H9 (cell line): ENCODE results near the gene NUDT14. TPM values are rescaled to one million over a fixed set of nuclear protein-coding genes. Genes with fewer than 3 reads are reported as not detected.

Experiments used
- DNase-seq: peaks from one replicate; pipeline ENCODE4 v3.0.0-alpha.2; 2017
- H2AFZ ChIP-seq: one replicate; pipeline ENCODE4 v1.6.1; 2013; ENCODE audit warnings: mild to moderate bottlenecking, low read length, control low read depth, moderate library complexity
- H2AK5ac ChIP-seq: 2 replicates; pipeline ENCODE4 v1.6.1; 2013; ENCODE audit warnings: low read length, control low read depth, mixed read lengths; ENCODE audit not compliant: insufficient read length
- H2BK120ac ChIP-seq: one replicate; pipeline ENCODE4 v1.6.1; 2013; ENCODE audit warnings: low read depth, mild to moderate bottlenecking, low read length, control low read depth, inconsistent platforms; ENCODE audit not compliant: poor library complexity, severe bottlenecking
- H2BK12ac ChIP-seq: 2 replicates; pipeline ENCODE4 v1.6.1; 2013; ENCODE audit warnings: low read length, control low read depth, mixed read lengths, low read depth; ENCODE audit not compliant: insufficient read length
- H2BK15ac ChIP-seq: 2 replicates; pipeline ENCODE4 v1.6.1; 2013; ENCODE audit warnings: low read depth, low read length, control low read depth
- H2BK20ac ChIP-seq: one replicate; pipeline ENCODE4 v1.6.1; 2013; ENCODE audit warnings: low read depth, mild to moderate bottlenecking, low read length, control low read depth, inconsistent platforms; ENCODE audit not compliant: poor library complexity, severe bottlenecking
- H2BK5ac ChIP-seq: 2 replicates; pipeline ENCODE4 v1.6.1; 2013; ENCODE audit warnings: low read length, control low read depth, mixed read lengths; ENCODE audit not compliant: insufficient read length
- H3K14ac ChIP-seq: 2 replicates; pipeline ENCODE4 v1.6.1; 2013; ENCODE audit warnings: low read length, control low read depth; ENCODE audit not compliant: insufficient read depth
- H3K18ac ChIP-seq: 2 replicates; pipeline ENCODE4 v1.6.1; 2013; ENCODE audit warnings: low read depth, mild to moderate bottlenecking, mixed read lengths, low read length, control low read depth; ENCODE audit not compliant: insufficient read length
- H3K23ac ChIP-seq: 2 replicates; pipeline ENCODE4 v1.6.1; 2013; ENCODE audit warnings: low read length, control low read depth, mixed read lengths, low read depth; ENCODE audit not compliant: insufficient read length
- H3K23me2 ChIP-seq: 2 replicates; pipeline ENCODE4 v1.6.1; 2013; ENCODE audit warnings: low read depth, mild to moderate bottlenecking, mixed read lengths, low read length, control low read depth; ENCODE audit not compliant: insufficient read length, poor library complexity, severe bottlenecking
- H3K27ac ChIP-seq: 2 replicates; pipeline ENCODE4 v1.5.1; 2013; ENCODE audit warnings: low read length, control low read depth, mixed read lengths, low read depth; ENCODE audit not compliant: insufficient read length
- H3K27me3 ChIP-seq: 2 replicates; pipeline ENCODE4 v1.6.1; 2013; ENCODE audit warnings: low read length, control low read depth, inconsistent platforms; ENCODE audit not compliant: insufficient read depth
- H3K4ac ChIP-seq: 2 replicates; pipeline ENCODE4 v1.6.1; 2013; ENCODE audit warnings: low read depth, mild to moderate bottlenecking, control low read depth, inconsistent platforms, low read length, moderate library complexity
- H3K4me1 ChIP-seq: 2 replicates; pipeline ENCODE4 v1.6.1; 2013; ENCODE audit warnings: low read length, control low read depth, inconsistent platforms; ENCODE audit not compliant: insufficient read depth
- H3K4me2 ChIP-seq: 2 replicates; pipeline ENCODE4 v1.6.1; 2013; ENCODE audit warnings: low read length, control low read depth, mixed read lengths; ENCODE audit not compliant: insufficient read length, insufficient read depth
- H3K56ac ChIP-seq: 2 replicates; pipeline ENCODE4 v1.6.1; 2013; ENCODE audit warnings: low read depth, mild to moderate bottlenecking, mixed read lengths, low read length, control low read depth; ENCODE audit not compliant: insufficient read length
- H3K79me1 ChIP-seq: 2 replicates; pipeline ENCODE4 v1.6.1; 2013; ENCODE audit warnings: low read depth, mild to moderate bottlenecking, moderate library complexity, low read length, control low read depth, inconsistent platforms; ENCODE audit not compliant: insufficient read depth, poor library complexity, severe bottlenecking
- H3K79me2 ChIP-seq: 2 replicates; pipeline ENCODE4 v1.6.1; 2013; ENCODE audit warnings: low read length, control low read depth, inconsistent platforms; ENCODE audit not compliant: insufficient read depth
- H3K9ac ChIP-seq: 2 replicates; pipeline ENCODE4 v1.6.1; 2013; ENCODE audit warnings: low read length, control low read depth, mixed read lengths; ENCODE audit not compliant: insufficient read length; ENCODE audit errors: extremely low read depth
- H3K9me3 ChIP-seq: one replicate; pipeline ENCODE4 v1.6.1; 2013; ENCODE audit warnings: low read depth, low read length, inconsistent platforms; ENCODE audit not compliant: control insufficient read depth
- H3T11ph ChIP-seq: one replicate; pipeline ENCODE4 v1.6.1; 2013; ENCODE audit warnings: mild to moderate bottlenecking, low read length, control low read depth, inconsistent platforms
- H4K20me1 ChIP-seq: one replicate; pipeline ENCODE4 v1.6.1; 2013; ENCODE audit not compliant: control insufficient read depth, insufficient read length, insufficient read depth
- H4K5ac ChIP-seq: 2 replicates; pipeline ENCODE4 v1.6.1; 2013; ENCODE audit warnings: low read depth, mild to moderate bottlenecking, mixed read lengths, low read length, control low read depth; ENCODE audit not compliant: insufficient read length
- H4K8ac ChIP-seq: replicated peaks from 2 replicates; pipeline ENCODE4 v1.6.1; 2013; ENCODE audit warnings: low read length, control low read depth, mixed read lengths, low read depth; ENCODE audit not compliant: insufficient read length
- H4K91ac ChIP-seq: 2 replicates; pipeline ENCODE4 v1.6.1; 2013; ENCODE audit warnings: low read depth, mild to moderate bottlenecking, moderate library complexity, mixed read lengths, low read length, control low read depth; ENCODE audit not compliant: insufficient read length
- H3K27ac Mint-ChIP-seq, 3 experiments: 2 replicates in 2 of 3; 3 replicates in 1 of 3; pipeline ENCODE4 v1.8.0; 2020 to 2021; ENCODE audit warnings: mixed read lengths in 3 of 3, mild to moderate bottlenecking in 1 of 3, moderate library complexity in 1 of 3
- H3K27me3 Mint-ChIP-seq: 2 replicates; pipeline ENCODE4 v1.8.0; 2021; ENCODE audit warnings: low read depth, mild to moderate bottlenecking, moderate library complexity, mixed read lengths
- H3K36me3 Mint-ChIP-seq, 3 experiments: 2 replicates in 2 of 3; 3 replicates in 1 of 3; pipeline ENCODE4 v1.8.0; 2020 to 2021; ENCODE audit warnings: low read depth in 3 of 3, mixed read lengths in 3 of 3; ENCODE audit not compliant: insufficient read depth in 1 of 3
- H3K4me1 Mint-ChIP-seq, 2 experiments: 2 replicates each; pipeline ENCODE4 v1.8.0; 2020; ENCODE audit warnings: mixed read lengths in 2 of 2
- H3K4me3 Mint-ChIP-seq, 2 experiments: 2 replicates in 1 of 2; 3 replicates in 1 of 2; pipeline ENCODE4 v1.8.0; 2020 to 2021; ENCODE audit warnings: mild to moderate bottlenecking in 2 of 2, mixed read lengths in 2 of 2, moderate library complexity in 1 of 2
- H3K9me3 Mint-ChIP-seq, 2 experiments: 2 replicates in 1 of 2; 3 replicates in 1 of 2; pipeline ENCODE4 v1.8.0; 2020; ENCODE audit warnings: mild to moderate bottlenecking in 2 of 2, mixed read lengths in 2 of 2, moderate library complexity in 1 of 2
- WGBS: extraction: QIAGEN DNeasy Blood & Tissue Kit; methylation state at CpG from one replicate; pipeline ENCODE4 v1.1.7; 2013; ENCODE audit warnings: missing lambda C conversion rate, low lambda C conversion rate, mixed read lengths; ENCODE audit not compliant: insufficient read length; ENCODE audit errors: extremely low coverage; 5-methylcytosine and 5-hydroxymethylcytosine counted together
- total RNA-seq: library from RNA; stranded (reverse); gene quantifications from 2 replicates; pipeline ENCODE4 v1.2.1, GENCODE V29; 2021
- TF ChIP-seq, protein P1 (sequence below): fragments of 200-600 bp; sonication (generic); conservative IDR thresholded peaks from 3 replicates; pipeline ENCODE4 v1.8.0; 2021; ENCODE audit warnings: antibody characterized with exemption, mild to moderate bottlenecking

The NUDT14 gene
- total RNA-seq, 1 experiment from 2014 or later = 41.1 TPM

GRCh38 chr14:105182296-105183020, 1.3 kb upstream of the NUDT14 start:
- Histone ChIP-seq H2BK20ac (no peak overlapping the region), H3K56ac (no peak overlapping the region), H3K27ac (no peak overlapping the region), H2BK12ac (no peak overlapping the region), H3K9ac (no peak overlapping the region), H3K23me2 (peaks cover 2% of the 10 kb centered on the region), H4K91ac (no peak overlapping the region), H2BK15ac (no peak overlapping the region), H3T11ph (no peak overlapping the region), H4K5ac (no peak overlapping the region), H2AFZ (no peak overlapping the region), H3K23ac (no peak overlapping the region), H3K27me3 (no peaks in the 10 kb centered on the region; the same call in 1 of the 2 replicates), H3K9me3 (no peaks in the 10 kb centered on the region), H3K18ac (no peak overlapping the region), H4K20me1 (no peaks in the 10 kb centered on the region), H4K8ac (no peak overlapping the region), H3K4me2 (no peak overlapping the region), H3K4me1 (no peaks in the 10 kb centered on the region), H2AK5ac (no peak overlapping the region), H3K4ac (no peak overlapping the region), H3K79me1 (no peaks in the 10 kb centered on the region), H2BK120ac (no peak overlapping the region), H3K79me2 (no peaks in the 10 kb centered on the region), H2BK5ac (no peak overlapping the region), H3K14ac (no peak overlapping the region; the same call in 1 of the 2 replicates)
- Mint-ChIP-seq H3K27me3 (peaks cover 45% of the 10 kb centered on the region), H3K9me3 (no peaks in the 10 kb centered on the region), H3K36me3 (no peaks in the 10 kb centered on the region), H3K27ac (no peak overlapping the region), H3K4me1 (peaks cover 4 to 20% of the 10 kb centered on the region in 2 experiments; a peak in 3 of 4 replicates), H3K4me3 (peak overlapping the region; percentile 45 to 70)
- DNase-seq = no peak
- TF ChIP-seq, protein P1, sequence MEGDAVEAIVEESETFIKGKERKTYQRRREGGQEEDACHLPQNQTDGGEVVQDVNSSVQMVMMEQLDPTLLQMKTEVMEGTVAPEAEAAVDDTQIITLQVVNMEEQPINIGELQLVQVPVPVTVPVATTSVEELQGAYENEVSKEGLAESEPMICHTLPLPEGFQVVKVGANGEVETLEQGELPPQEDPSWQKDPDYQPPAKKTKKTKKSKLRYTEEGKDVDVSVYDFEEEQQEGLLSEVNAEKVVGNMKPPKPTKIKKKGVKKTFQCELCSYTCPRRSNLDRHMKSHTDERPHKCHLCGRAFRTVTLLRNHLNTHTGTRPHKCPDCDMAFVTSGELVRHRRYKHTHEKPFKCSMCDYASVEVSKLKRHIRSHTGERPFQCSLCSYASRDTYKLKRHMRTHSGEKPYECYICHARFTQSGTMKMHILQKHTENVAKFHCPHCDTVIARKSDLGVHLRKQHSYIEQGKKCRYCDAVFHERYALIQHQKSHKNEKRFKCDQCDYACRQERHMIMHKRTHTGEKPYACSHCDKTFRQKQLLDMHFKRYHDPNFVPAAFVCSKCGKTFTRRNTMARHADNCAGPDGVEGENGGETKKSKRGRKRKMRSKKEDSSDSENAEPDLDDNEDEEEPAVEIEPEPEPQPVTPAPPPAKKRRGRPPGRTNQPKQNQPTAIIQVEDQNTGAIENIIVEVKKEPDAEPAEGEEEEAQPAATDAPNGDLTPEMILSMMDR = no peak
- no CpG with 5 or more reads among the region's 25 CpGs for WGBS
